CD4-positive, CD25-positive, alpha-beta regulatory T cell (primary cell): Measurements from ENCODE around the gene NUDCD3. TPM values are rescaled to one million over a fixed set of nuclear protein-coding genes. Genes with fewer than 3 reads are reported as not detected.
A peak's percentile ranks its signal among the peaks of the same experiment; 100 is the strongest.

Source experiments
- ATAC-seq, 2 donors: fragments of 150-1000 bp; cut with Tn5 transposase; one replicate each; pipeline ENCODE4 v1.10.0; 2021; ENCODE audit warnings: low read depth in 2 of 2, moderate number of reproducible peaks in 2 of 2, moderate library complexity in 1 of 2
- DNase-seq, 3 donors: peaks; one replicate each; pipeline versions ENCODE4 v3.0.0 to v3.0.0-alpha.2; 2012 to 2022; ENCODE audit warnings: mixed read lengths in 1 of 3
- H3K27ac ChIP-seq: one replicate; pipeline ENCODE4 v1.7.0; 2013; ENCODE audit warnings: mild to moderate bottlenecking, low read length; ENCODE audit not compliant: insufficient read depth, poor library complexity, severe bottlenecking
- H3K27me3 ChIP-seq: one replicate; pipeline ENCODE4 v1.7.0; 2013; ENCODE audit warnings: low read length; ENCODE audit not compliant: control insufficient read depth, insufficient read depth
- H3K36me3 ChIP-seq: one replicate; pipeline ENCODE4 v1.7.0; 2013; ENCODE audit warnings: mild to moderate bottlenecking, low read length, moderate library complexity; ENCODE audit not compliant: control insufficient read depth, insufficient read depth
- H3K4me1 ChIP-seq: 2 replicates; pipeline ENCODE4 v1.7.0; 2013; ENCODE audit warnings: mild to moderate bottlenecking, low read length; ENCODE audit not compliant: insufficient read depth, control insufficient read depth, poor library complexity, severe bottlenecking
- H3K4me3 ChIP-seq: one replicate; pipeline ENCODE4 v1.7.0; 2013; ENCODE audit warnings: low read depth, mild to moderate bottlenecking, low read length, moderate library complexity
- H3K9me3 ChIP-seq, 2 experiments: 1 replicate in 1 of 2; 2 replicates in 1 of 2; pipeline ENCODE4 v1.7.0; 2013; ENCODE audit warnings: low read length in 2 of 2, mild to moderate bottlenecking in 1 of 2, moderate library complexity in 1 of 2; ENCODE audit not compliant: control insufficient read depth in 2 of 2
- H3K27ac Mint-ChIP-seq, 3 donors: one replicate each; pipeline ENCODE4 v1.8.0; 2020 to 2022; ENCODE audit warnings: mild to moderate bottlenecking in 3 of 3, mixed read lengths in 3 of 3, moderate library complexity in 2 of 3
- H3K27me3 Mint-ChIP-seq: one replicate; pipeline ENCODE4 v1.8.0; 2022; ENCODE audit warnings: mild to moderate bottlenecking, mixed read lengths
- H3K36me3 Mint-ChIP-seq: one replicate; pipeline ENCODE4 v1.8.0; 2020; ENCODE audit warnings: mixed read lengths
- H3K4me1 Mint-ChIP-seq, 4 donors: one replicate each; pipeline ENCODE4 v1.8.0; 2020 to 2022; ENCODE audit warnings: mixed read lengths in 4 of 4, mild to moderate bottlenecking in 1 of 4
- H3K4me3 Mint-ChIP-seq, 4 donors: one replicate each; pipeline ENCODE4 v1.8.0; 2020 to 2022; ENCODE audit warnings: mild to moderate bottlenecking in 4 of 4, mixed read lengths in 4 of 4, moderate library complexity in 3 of 4
- H3K9me3 Mint-ChIP-seq, 7 donors: one replicate each; pipeline ENCODE4 v1.8.0; 2020 to 2022; ENCODE audit warnings: mixed read lengths in 7 of 7, mild to moderate bottlenecking in 3 of 7, moderate library complexity in 2 of 7
- polyA plus RNA-seq, 4 donors: library from polyadenylated mRNA; unstranded; fragments of 300-500 nt; fragmentation: Illumina TruSeq; gene quantifications; one replicate each; pipeline ENCODE4 v1.2.3, GENCODE V29; 2021
- total RNA-seq: library from RNA; stranded (reverse); gene quantifications from one replicate; pipeline ENCODE4 v1.2.3, GENCODE V29; 2022

Gene NUDCD3
- total and polyA plus RNA-seq, 5 donors from 2014 or later: 55.6 to 85.6 (median 70.1) TPM

DNA sequence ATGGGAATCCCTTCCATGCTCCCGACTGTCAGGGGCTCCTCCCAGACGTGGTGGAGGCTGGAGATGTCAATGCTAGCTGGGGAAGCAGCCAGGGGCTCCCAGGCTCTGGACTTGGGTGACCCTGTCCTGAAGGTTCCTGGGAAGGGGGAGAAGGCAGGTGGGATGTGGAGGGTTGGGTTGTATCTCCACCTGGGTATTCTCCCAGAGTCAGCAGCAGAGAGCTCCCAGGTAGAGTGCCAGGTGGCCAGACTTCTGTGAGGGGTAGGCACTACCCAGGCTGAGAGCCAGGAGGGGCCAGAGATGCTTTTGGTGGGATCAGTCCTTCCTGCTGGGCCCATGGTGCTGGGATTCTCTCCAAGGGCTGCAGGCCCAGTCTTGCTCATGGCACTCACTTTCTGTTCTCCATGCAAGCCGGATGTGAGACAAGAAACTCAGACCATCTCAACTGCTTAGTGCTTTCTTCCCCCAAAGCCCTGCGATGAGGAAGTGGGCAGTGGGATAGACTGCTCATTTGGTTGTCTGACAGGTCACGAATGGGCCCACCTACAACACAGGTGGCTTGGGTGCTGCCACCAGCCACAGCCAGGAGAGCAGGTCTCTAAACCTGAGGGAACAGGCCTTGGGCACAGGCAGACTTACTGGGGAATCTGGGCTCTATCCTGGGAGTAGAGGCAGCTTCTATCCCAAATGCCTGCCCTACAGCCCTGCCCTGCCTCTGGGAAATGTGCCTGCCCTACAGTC lies 112.6 kb downstream of the NUDCD3 start:
- Histone ChIP-seq H3K36me3 (peaks cover under 1% of the 10 kb centered on the region), H3K4me3 (no peak overlapping the region), H3K9me3 (no peaks in the 10 kb centered on the region), H3K4me1 (no peaks in the 10 kb centered on the region), H3K27me3 (no peaks in the 10 kb centered on the region), H3K27ac (no peak overlapping the region)
- Mint-ChIP-seq H3K36me3 (no peaks in the 10 kb centered on the region), H3K4me3 (no peak overlapping the region), H3K4me1 (peaks cover 0 to 14% (median 0%) of the 10 kb centered on the region in 4 donors), H3K9me3 (no peaks in the 10 kb centered on the region), H3K27me3 (no peaks in the 10 kb centered on the region), H3K27ac (no peak overlapping the region)
- DNase-seq (no peak), ATAC-seq (no peak)

GRCh38 chr7:44377134-44377463 lies 113.4 kb downstream of the NUDCD3 start:
- no peaks in the 10 kb centered on the region for H3K27me3 Mint-ChIP-seq
- no peaks in the 10 kb centered on the region for H3K27me3 ChIP-seq
- H3K36me3 Mint-ChIP-seq: no peaks in the 10 kb centered on the region
- H3K4me1 ChIP-seq: no peaks in the 10 kb centered on the region
- DNase-seq (no peak), ATAC-seq (no peak)
- H3K4me3 ChIP-seq: no peak overlapping the region
- H3K4me1 Mint-ChIP-seq: peaks cover 0 to 14% (median 0%) of the 10 kb centered on the region in 4 donors
- peak overlapping the region in 1 of 4 donors; percentile 59 for H3K4me3 Mint-ChIP-seq
- no peaks in the 10 kb centered on the region for H3K36me3 ChIP-seq
- peak overlapping the region in 1 of 3 donors; percentile 14 for H3K27ac Mint-ChIP-seq
- no peak overlapping the region for H3K27ac ChIP-seq
- no peaks in the 10 kb centered on the region for H3K9me3 Mint-ChIP-seq
- no peaks in the 10 kb centered on the region for H3K9me3 ChIP-seq

DNA sequence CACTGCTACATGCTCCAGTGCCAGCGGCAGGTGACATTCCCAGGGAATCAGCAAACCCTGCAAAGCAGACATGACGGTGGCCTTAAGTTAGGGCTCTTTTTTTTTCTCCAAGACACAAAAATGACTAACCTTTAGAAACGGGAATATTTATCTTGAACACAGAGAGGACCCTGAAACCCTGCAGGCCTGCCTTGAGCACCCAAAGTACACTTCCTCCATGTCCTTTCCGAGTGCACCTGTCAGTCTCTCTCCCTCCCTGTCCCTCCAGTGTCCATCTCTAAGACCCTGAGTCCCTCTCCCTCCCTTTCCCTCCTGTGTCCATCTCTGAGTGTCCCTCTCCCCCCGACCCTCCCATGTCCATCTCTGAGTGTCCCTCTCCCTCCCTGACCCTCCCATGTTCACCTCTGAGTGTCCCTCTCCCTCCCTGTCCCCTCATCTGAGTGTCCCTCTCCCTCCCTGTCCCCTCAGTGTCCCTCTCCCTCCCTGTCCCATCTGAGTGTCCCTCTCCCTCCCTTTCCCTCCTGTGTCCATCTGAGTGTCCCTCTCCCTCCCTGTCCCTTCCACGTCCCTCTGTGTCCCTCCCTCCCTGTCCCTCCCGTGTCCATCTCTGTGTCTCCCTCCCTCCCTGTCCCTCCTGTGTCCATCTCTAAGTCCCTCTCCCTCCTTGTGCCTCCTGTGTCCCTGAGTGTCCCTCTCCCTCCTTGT lies 113.9 kb downstream of the NUDCD3 start:
- H3K4me1 Mint-ChIP-seq: peaks cover 0 to 14% (median 0%) of the 10 kb centered on the region in 4 donors
- peak overlapping the region in 2 of 4 donors; percentile 43 to 59 for H3K4me3 Mint-ChIP-seq
- H3K4me1 ChIP-seq: no peaks in the 10 kb centered on the region
- ATAC-seq (no peak), DNase-seq (no peak)
- peak overlapping the region in 1 of 3 donors; percentile 14 for H3K27ac Mint-ChIP-seq
- H3K36me3 ChIP-seq: no peaks in the 10 kb centered on the region
- H3K4me3 ChIP-seq: no peak overlapping the region
- no peaks in the 10 kb centered on the region for H3K9me3 ChIP-seq
- no peaks in the 10 kb centered on the region for H3K36me3 Mint-ChIP-seq
- no peaks in the 10 kb centered on the region for H3K27me3 ChIP-seq
- no peak overlapping the region for H3K27ac ChIP-seq
- H3K9me3 Mint-ChIP-seq: no peaks in the 10 kb centered on the region
- peaks cover 1% of the 10 kb centered on the region for H3K27me3 Mint-ChIP-seq

DNA sequence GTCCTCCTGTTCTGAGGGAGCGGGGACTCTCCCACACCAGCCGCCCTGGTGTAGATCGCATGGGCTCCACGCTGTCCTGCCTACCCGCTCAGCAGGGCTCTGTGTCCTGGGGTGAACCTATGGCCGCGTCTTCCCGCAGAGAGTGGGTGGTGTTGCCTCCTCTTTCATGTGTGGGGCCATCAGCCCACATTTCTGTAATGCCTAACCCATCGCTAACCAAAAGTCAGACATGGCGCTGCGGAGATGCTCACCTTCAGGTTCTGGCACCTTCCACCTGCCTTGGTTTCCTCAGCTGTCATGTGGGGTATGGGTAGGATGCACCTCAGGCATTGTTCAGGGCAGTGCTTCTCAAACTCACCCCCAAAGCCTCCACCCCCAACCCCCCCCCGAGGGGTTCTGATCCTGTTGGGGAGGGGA lies 114.5 kb downstream of the NUDCD3 start:
- no peak overlapping the region for H3K4me3 ChIP-seq
- H3K9me3 Mint-ChIP-seq: no peaks in the 10 kb centered on the region
- DNase-seq (no peak), ATAC-seq (no peak)
- no peak overlapping the region for H3K27ac Mint-ChIP-seq
- H3K27me3 Mint-ChIP-seq: peaks cover 8% of the 10 kb centered on the region
- H3K4me3 Mint-ChIP-seq: no peak overlapping the region
- H3K36me3 ChIP-seq: no peaks in the 10 kb centered on the region
- no peaks in the 10 kb centered on the region for H3K36me3 Mint-ChIP-seq
- H3K4me1 Mint-ChIP-seq: peaks cover 0 to 11% (median 0%) of the 10 kb centered on the region in 4 donors
- no peaks in the 10 kb centered on the region for H3K9me3 ChIP-seq
- no peak overlapping the region for H3K27ac ChIP-seq
- H3K4me1 ChIP-seq: no peaks in the 10 kb centered on the region
- H3K27me3 ChIP-seq: no peaks in the 10 kb centered on the region

DNA sequence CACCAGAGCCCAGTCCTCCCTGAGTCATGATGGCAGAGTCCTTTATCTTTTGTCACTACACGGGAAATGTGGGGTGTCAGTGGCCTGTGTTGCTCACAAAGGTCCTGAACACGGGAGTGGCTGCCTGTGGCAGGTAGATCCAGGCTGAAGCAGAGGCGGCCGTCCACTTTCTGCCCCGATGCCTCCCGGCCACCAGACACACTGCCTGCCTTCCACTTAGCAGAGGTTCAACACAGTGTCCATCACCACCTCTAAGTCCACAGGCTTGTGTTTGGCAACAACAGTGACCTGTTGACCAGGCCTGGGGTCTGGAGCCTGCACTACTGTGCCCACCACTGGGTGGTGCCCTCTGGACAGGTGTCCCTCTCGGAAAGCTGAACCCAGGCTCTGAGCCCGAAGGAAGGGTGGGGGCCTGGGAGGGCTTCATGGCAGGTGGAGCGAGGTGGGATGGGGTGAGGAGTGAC lies 115.2 kb downstream of the NUDCD3 start:
- H3K9me3 ChIP-seq: no peaks in the 10 kb centered on the region
- Mint-ChIP-seq H3K36me3 (no peaks in the 10 kb centered on the region), H3K9me3 (no peaks in the 10 kb centered on the region), H3K4me3 (no peak overlapping the region), H3K27ac (peak overlapping the region in 1 of 3 donors; percentile 90), H3K27me3 (peaks cover 11% of the 10 kb centered on the region), H3K4me1 (peaks cover 0 to 11% (median 0%) of the 10 kb centered on the region in 4 donors)
- H3K27me3 ChIP-seq: no peaks in the 10 kb centered on the region
- ATAC-seq (no peak), DNase-seq (no peak)
- no peak overlapping the region for H3K4me3 ChIP-seq
- no peak overlapping the region for H3K27ac ChIP-seq
- no peaks in the 10 kb centered on the region for H3K36me3 ChIP-seq
- no peaks in the 10 kb centered on the region for H3K4me1 ChIP-seq

- H3K4me1 Mint-ChIP-seq: peaks cover 0 to 13% (median 0%) of the 10 kb centered on the region in 4 donors
- H3K4me1 ChIP-seq: no peaks in the 10 kb centered on the region
- peaks cover 0 to 4% (median 0%) of the 10 kb centered on the region in 7 donors for H3K9me3 Mint-ChIP-seq
- ATAC-seq (no peak), DNase-seq (no peak)
- H3K27ac Mint-ChIP-seq: peak overlapping the region in 1 of 3 donors; percentile 52
- peaks cover 0 to 2% of the 10 kb centered on the region in 2 experiments for H3K9me3 ChIP-seq
- H3K27me3 ChIP-seq: no peaks in the 10 kb centered on the region
- no peak overlapping the region for H3K4me3 ChIP-seq
- H3K27me3 Mint-ChIP-seq: peaks cover 22% of the 10 kb centered on the region
- no peak overlapping the region for H3K4me3 Mint-ChIP-seq
- H3K27ac ChIP-seq: no peak overlapping the region
- no peaks in the 10 kb centered on the region for H3K36me3 Mint-ChIP-seq
- H3K36me3 ChIP-seq: peaks cover 2% of the 10 kb centered on the region
These were observed 116.3 kb downstream of the NUDCD3 start for GRCh38 chr7:44374007-44374763.

GRCh38 chr7:44373418-44373740 lies 117.1 kb downstream of the NUDCD3 start:
- no peaks in the 10 kb centered on the region for H3K4me1 ChIP-seq
- Mint-ChIP-seq H3K4me3 (no peak overlapping the region), H3K27me3 (peaks cover 25% of the 10 kb centered on the region), H3K9me3 (peaks cover 0 to 7% (median 1%) of the 10 kb centered on the region in 7 donors), H3K36me3 (no peaks in the 10 kb centered on the region), H3K27ac (no peak overlapping the region), H3K4me1 (peaks cover 0 to 10% (median 0%) of the 10 kb centered on the region in 4 donors)
- ATAC-seq: no peak
- H3K27ac ChIP-seq: no peak overlapping the region
- peaks cover 4 to 6% of the 10 kb centered on the region in 2 experiments for H3K9me3 ChIP-seq
- no peak overlapping the region for H3K4me3 ChIP-seq
- peaks cover 4% of the 10 kb centered on the region for H3K27me3 ChIP-seq
- H3K36me3 ChIP-seq: peaks cover 4% of the 10 kb centered on the region
- no peak for DNase-seq
